ENCODE results near the gene COA1.

GRCh38 chr7:43634384-43634783, 94.9 kb downstream of the COA1 start:
- TF ChIP-seq EZH2 (IDR thresholded peaks at IDR 0.05; ENCODE audit: insufficient read depth, poor library complexity, severe bottlenecking) = no peak
- no peak for TF ChIP-seq EZH2phosphoT487 (IDR thresholded peaks at IDR 0.05; ENCODE audit: insufficient read depth, low read depth)
